ENCODE results near the gene ATG4A.

- TF ChIP-seq CTCF (IDR thresholded peaks at IDR 0.05) = no peak
- TF ChIP-seq POLR2A (IDR thresholded peaks at IDR 0.05) = no peak
Observed at GRCh38 chrX:108123591-108124366, 32.2 kb downstream of the ATG4A start.

All from esophagus squamous epithelium (tissue), 4 donors.